Natural killer cell (primary cell): ENCODE results near the gene SFRP5. TPM values are rescaled to one million over a fixed set of nuclear protein-coding genes. Genes with fewer than 3 reads are reported as not detected.

Experiments
- ATAC-seq, 3 donors: fragments of 150-1000 bp in 2 of 3; fragments of 200-7000 bp in 1 of 3; cut with Tn5 transposase; 1 replicate in 1 of 3; 2 replicates in 2 of 3; pipeline ENCODE4 v1.10.0; 2021; ENCODE audit warnings: mild to moderate bottlenecking in 2 of 3, moderate library complexity in 2 of 3
- DNase-seq, 2 donors: peaks; one replicate each; pipeline versions ENCODE4 v3.0.0 to v3.0.0-alpha.2; 2013 to 2021; ENCODE audit warnings: mixed read lengths in 1 of 2
- H3K27ac ChIP-seq: one replicate; pipeline ENCODE4 v1.5.1; 2013; ENCODE audit warnings: mild to moderate bottlenecking, low read length
- H3K27me3 ChIP-seq: one replicate; pipeline ENCODE4 v1.6.1; 2013; ENCODE audit warnings: low read length; ENCODE audit not compliant: control insufficient read depth, insufficient read depth
- H3K36me3 ChIP-seq: one replicate; pipeline ENCODE4 v1.6.1; 2013; ENCODE audit warnings: low read length; ENCODE audit not compliant: control insufficient read depth, insufficient read depth
- H3K4me1 ChIP-seq: one replicate; pipeline ENCODE4 v1.6.1; 2013; ENCODE audit warnings: low read length; ENCODE audit not compliant: control insufficient read depth, insufficient read depth
- H3K4me3 ChIP-seq: one replicate; pipeline ENCODE4 v1.5.1; 2013; ENCODE audit warnings: low read length
- H3K9me3 ChIP-seq: one replicate; pipeline ENCODE4 v1.6.1; 2013; ENCODE audit warnings: low read length; ENCODE audit not compliant: control insufficient read depth, insufficient read depth
- H3K27ac Mint-ChIP-seq, 2 donors: one replicate each; pipeline ENCODE4 v1.8.0; 2022; ENCODE audit warnings: mild to moderate bottlenecking in 2 of 2, mixed read lengths in 2 of 2, moderate library complexity in 1 of 2
- H3K27me3 Mint-ChIP-seq, 2 donors: one replicate each; pipeline ENCODE4 v1.8.0; 2022; ENCODE audit warnings: low read depth in 2 of 2, mixed read lengths in 2 of 2
- H3K36me3 Mint-ChIP-seq: one replicate; pipeline ENCODE4 v1.8.0; 2022; ENCODE audit warnings: mixed read lengths
- H3K4me1 Mint-ChIP-seq, 2 donors: one replicate each; pipeline ENCODE4 v1.8.0; 2022; ENCODE audit warnings: mixed read lengths in 2 of 2
- H3K4me3 Mint-ChIP-seq: one replicate; pipeline ENCODE4 v1.8.0; 2022; ENCODE audit warnings: mild to moderate bottlenecking, moderate library complexity, mixed read lengths
- H3K9me3 Mint-ChIP-seq, 2 donors: one replicate each; pipeline ENCODE4 v1.8.0; 2022; ENCODE audit warnings: mixed read lengths in 2 of 2
- CTCF ChIP-seq: fragments of 200-600 bp; IDR thresholded peaks from one replicate; pipeline ENCODE4 v1.8.0; 2022; ENCODE audit warnings: antibody characterized with exemption
- WGBS: methylation state at CpG from one replicate; pipeline ENCODE4 v1.1.7; 2013; ENCODE audit warnings: missing lambda C conversion rate; ENCODE audit not compliant: insufficient coverage; 5-methylcytosine and 5-hydroxymethylcytosine counted together
- intact Hi-C: fragments of 100-400 bp; cut with micrococcal nuclease; formaldehyde crosslinking; loops from one replicate; pipeline ENCODE4 v1.14.2; 2022
- total RNA-seq, 4 donors: library from RNA; stranded (reverse); fragments of 120-200 nt in 1 of 4; gene quantifications; one replicate each; pipeline versions ENCODE4 v1.2.3 to v1.2.4, GENCODE V29; 2013 to 2022

Gene SFRP5
- total RNA-seq, 3 donors from 2014 or later (not counting 1 experiment from before 2014, with no cell fraction given): not detected

GRCh38 chr10:97796651-97797050 is 24.9 kb upstream of the SFRP5 start:
- H3K9me3 ChIP-seq: peaks cover 2% of the 10 kb centered on the region
- H3K36me3 ChIP-seq: no peaks in the 10 kb centered on the region
- H3K27ac ChIP-seq: peak overlapping the region; percentile 57
- intact Hi-C loops: no loop called here
- peak overlapping the region; percentile 80 to 92 for H3K27ac Mint-ChIP-seq
- 19% methylated on average over 3 of the region's 3 CpGs for WGBS
- H3K27me3 Mint-ChIP-seq: peaks cover 0 to 5% of the 10 kb centered on the region in 2 donors
- peaks cover 35 to 43% of the 10 kb centered on the region in 2 donors for H3K4me1 Mint-ChIP-seq
- peak; percentile 60 to 79 (median 76) for ATAC-seq
- peak overlapping the region; percentile 89 for H3K4me3 Mint-ChIP-seq
- TF ChIP-seq CTCF: no peak
- H3K9me3 Mint-ChIP-seq: peaks cover 2 to 4% of the 10 kb centered on the region in 2 donors
- H3K4me1 ChIP-seq: peaks cover 29% of the 10 kb centered on the region
- H3K27me3 ChIP-seq: no peaks in the 10 kb centered on the region
- peak in 1 of 2 donors; percentile 59 for DNase-seq
- H3K36me3 Mint-ChIP-seq: peaks cover 11% of the 10 kb centered on the region
- peak overlapping the region; percentile 36 for H3K4me3 ChIP-seq

- H3K36me3 Mint-ChIP-seq: peaks cover 11% of the 10 kb centered on the region
- H3K4me1 Mint-ChIP-seq: peaks cover 35 to 43% of the 10 kb centered on the region in 2 donors
- H3K36me3 ChIP-seq: no peaks in the 10 kb centered on the region
- peaks cover 31% of the 10 kb centered on the region for H3K4me1 ChIP-seq
- H3K9me3 ChIP-seq: peaks cover 2% of the 10 kb centered on the region
- H3K27ac ChIP-seq: peak overlapping the region; percentile 57
- no peak overlapping the region for H3K4me3 Mint-ChIP-seq
- H3K27me3 Mint-ChIP-seq: peaks cover 0 to 3% of the 10 kb centered on the region in 2 donors
- H3K27ac Mint-ChIP-seq: peak overlapping the region; percentile 80 to 92
- TF ChIP-seq CTCF: no peak
- WGBS: 76% methylated on average over 3 of the region's 4 CpGs
- H3K9me3 Mint-ChIP-seq: peaks cover 2 to 4% of the 10 kb centered on the region in 2 donors
- ATAC-seq (no peak), DNase-seq (no peak)
- H3K27me3 ChIP-seq: no peaks in the 10 kb centered on the region
- no peak overlapping the region for H3K4me3 ChIP-seq
- intact Hi-C loops: no loop called here
Measured at GRCh38 chr10:97795886-97796285, 24.1 kb upstream of the SFRP5 start.

- peak; percentile 66 to 86 for DNase-seq
- Histone ChIP-seq H3K27ac (no peak overlapping the region), H3K4me3 (no peak overlapping the region), H3K36me3 (no peaks in the 10 kb centered on the region), H3K27me3 (no peaks in the 10 kb centered on the region), H3K4me1 (peaks cover 26% of the 10 kb centered on the region), H3K9me3 (no peaks in the 10 kb centered on the region)
- Mint-ChIP-seq H3K4me1 (peaks cover 20 to 28% of the 10 kb centered on the region in 2 donors), H3K27ac (peak overlapping the region in 1 of 2 donors; percentile 60), H3K36me3 (no peaks in the 10 kb centered on the region), H3K9me3 (no peaks in the 10 kb centered on the region), H3K4me3 (no peak overlapping the region), H3K27me3 (peaks cover 0 to 7% of the 10 kb centered on the region in 2 donors)
- peak; percentile 63 to 83 (median 82) for ATAC-seq
- WGBS: 28% methylated on average over 13 of the region's 13 CpGs
- peak; percentile 96 for TF ChIP-seq CTCF
- intact Hi-C loops: loop anchor here (1.0 to 5.0 kb wide), 2 partner anchors 77 to 235 kb away; no protein-coding TSS in a partner anchor
Measured at GRCh38 chr10:97791824-97792721, 20.3 kb upstream of the SFRP5 start.
